ENCODE results near the gene DGCR2. TPM values are rescaled to one million over a fixed set of nuclear protein-coding genes. Genes with fewer than 3 reads are reported as not detected.

The DGCR2 gene
- total and polyA plus RNA-seq, 10 of the 15 experiments (the other 5 are each of a cell fraction or from before 2014, with no cell fraction given), result 0.19 to 28.4 (median 16.0) TPM

DNA sequence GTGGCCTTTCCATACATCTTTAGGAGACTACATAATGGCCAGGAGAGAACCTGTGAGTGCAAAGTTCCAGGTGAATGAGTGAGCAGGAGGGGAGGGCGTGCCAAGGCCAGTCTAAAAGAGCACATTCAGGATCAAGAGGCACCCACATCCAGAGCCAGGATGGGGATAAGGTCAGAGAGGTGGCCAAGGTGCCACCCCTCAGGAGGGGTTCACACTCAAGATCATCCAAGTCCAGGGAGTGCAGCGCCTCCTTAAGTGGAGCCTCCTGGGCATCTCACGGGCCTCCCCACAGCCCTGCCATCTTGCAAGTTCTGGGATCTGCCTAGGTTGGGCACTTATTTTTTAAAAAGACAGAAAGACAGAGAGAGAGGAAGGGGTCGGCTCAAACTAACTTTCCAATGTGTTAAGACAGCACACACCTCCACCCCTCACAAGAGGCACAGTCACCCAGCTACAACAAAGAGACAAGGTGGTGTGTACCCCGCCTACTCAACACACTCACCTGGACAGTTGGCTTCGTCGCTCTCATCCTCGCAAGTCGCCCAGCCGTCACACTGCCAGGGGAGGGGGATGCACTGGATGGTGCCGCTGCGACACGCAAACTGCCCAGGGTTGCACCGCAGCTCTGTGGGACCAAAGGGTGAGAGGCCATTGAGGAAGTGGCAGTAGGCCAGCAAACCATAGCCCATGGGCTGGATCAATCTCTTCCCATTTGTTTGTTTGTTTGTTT, 33.2 kb downstream of the DGCR2 start:
- intact Hi-C loops (cut with micrococcal nuclease; ENCODE audit: unreplicated experiment), result no loop called here
- Histone ChIP-seq H3K4me2 (ENCODE audit: control insufficient read depth, insufficient read depth) (no peak overlapping the region), H3K36me3 (ENCODE audit: control insufficient read depth in 2 of 2, insufficient read depth in 2 of 2, low read length in 1 of 2) (peaks cover 2% of the 10 kb centered on the region in 2 experiments; a peak in 3 of 4 replicates), H3K4me3 (no peak overlapping the region), H2AFZ (ENCODE audit: control insufficient read depth, low read depth, low read length) (no peak overlapping the region), H3K4me1 (ENCODE audit: control insufficient read depth, insufficient read depth, low read length) (peaks cover 10% of the 10 kb centered on the region), H3K79me2 (ENCODE audit: control insufficient read depth, insufficient read depth, low read length) (no peaks in the 10 kb centered on the region), H3K9me3 (replicated peaks; ENCODE audit: control insufficient read depth, insufficient read depth, low read length) (no peaks in the 10 kb centered on the region), H3K27me3 (replicated peaks in 1 of 2; ENCODE audit: control insufficient read depth in 2 of 2, insufficient read depth in 2 of 2, low read length in 1 of 2) (no peaks in the 10 kb centered on the region), H4K20me1 (ENCODE audit: control insufficient read depth, insufficient read depth) (peaks cover 2% of the 10 kb centered on the region; the same call in 1 of the 2 replicates), H3K27ac (ENCODE audit: control insufficient read depth, insufficient read depth) (no peak overlapping the region), H3K9ac (ENCODE audit: control insufficient read depth, insufficient read depth, low read length) (no peak overlapping the region)
- ChIA-PET SMC1A (ENCODE audit: uncharacterized antibody, unreplicated experiment) (interaction anchor here (0.7 to 1.4 kb wide), 2 partner anchors 9 to 20 kb away, joined by 3 read pairs; no protein-coding TSS in a partner anchor), RAD21 (ENCODE audit: unreplicated experiment) (interaction anchor here (0.6 kb wide), 1 partner anchor 29 kb away, joined by 5 read pairs; no protein-coding TSS in a partner anchor), CTCF (interaction anchor here (0.6 kb wide), 2 partner anchors 34 to 38 kb away, joined by 3 to 4 read pairs; no protein-coding TSS in a partner anchor), POLR2A (no interaction called here)
- 97% methylated on average over 14 of the region's 14 CpGs for WGBS (ENCODE audit: insufficient coverage, insufficient replicate concordance, low lambda C conversion rate, missing lambda C conversion rate)
- no TSS peak for BruUV-seq (replicated peaks)
- ATAC-seq (no peak), FAIRE-seq (no peak), DNase-seq (ENCODE audit: low read depth, low spot score) (no peak)
- in situ Hi-C loops (cut with MboI), result no loop called here
- TF ChIP-seq ZNF384 (IDR thresholded peaks at IDR 0.05; ENCODE audit: borderline replicate concordance, low read depth, low read length) (no peak), PAX8 (IDR thresholded peaks at IDR 0.05) (no peak), NR2F1 (conservative IDR thresholded peaks at IDR 0.05) (no peak), ATF7 (IDR thresholded peaks at IDR 0.05; ENCODE audit: low read depth) (no peak), RELA (IDR thresholded peaks at IDR 0.05; ENCODE audit: borderline replicate concordance, partially characterized antibody) (no peak), NFIC (IDR thresholded peaks at IDR 0.05; ENCODE audit: low read depth, low read length) (no peak), SREBF1 (IDR thresholded peaks at IDR 0.05; ENCODE audit: low read length) (no peak), KLF5 (IDR thresholded peaks at IDR 0.05; ENCODE audit: partially characterized antibody) (no peak), MEF2A (IDR thresholded peaks at IDR 0.05; ENCODE audit: insufficient read depth, low read depth, low read length) (no peak), IRF4 (IDR thresholded peaks at IDR 0.05; ENCODE audit: low read depth, low read length) (no peak), BRCA1 (IDR thresholded peaks at IDR 0.05; ENCODE audit: low read depth, low read length) (no peak), YY1 (IDR thresholded peaks at IDR 0.05; ENCODE audit: low read depth, low read length) (no peak), CREM (IDR thresholded peaks at IDR 0.05; ENCODE audit: low read depth) (no peak), RBBP5 (conservative IDR thresholded peaks at IDR 0.05) (no peak)
- TF ChIP-seq, protein P1, sequence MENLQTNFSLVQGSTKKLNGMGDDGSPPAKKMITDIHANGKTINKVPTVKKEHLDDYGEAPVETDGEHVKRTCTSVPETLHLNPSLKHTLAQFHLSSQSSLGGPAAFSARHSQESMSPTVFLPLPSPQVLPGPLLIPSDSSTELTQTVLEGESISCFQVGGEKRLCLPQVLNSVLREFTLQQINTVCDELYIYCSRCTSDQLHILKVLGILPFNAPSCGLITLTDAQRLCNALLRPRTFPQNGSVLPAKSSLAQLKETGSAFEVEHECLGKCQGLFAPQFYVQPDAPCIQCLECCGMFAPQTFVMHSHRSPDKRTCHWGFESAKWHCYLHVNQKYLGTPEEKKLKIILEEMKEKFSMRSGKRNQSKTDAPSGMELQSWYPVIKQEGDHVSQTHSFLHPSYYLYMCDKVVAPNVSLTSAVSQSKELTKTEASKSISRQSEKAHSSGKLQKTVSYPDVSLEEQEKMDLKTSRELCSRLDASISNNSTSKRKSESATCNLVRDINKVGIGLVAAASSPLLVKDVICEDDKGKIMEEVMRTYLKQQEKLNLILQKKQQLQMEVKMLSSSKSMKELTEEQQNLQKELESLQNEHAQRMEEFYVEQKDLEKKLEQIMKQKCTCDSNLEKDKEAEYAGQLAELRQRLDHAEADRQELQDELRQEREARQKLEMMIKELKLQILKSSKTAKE (IDR thresholded peaks at IDR 0.05; ENCODE audit: low read depth, poor library complexity, severe bottlenecking), result no peak
- TF ChIP-seq, protein P2, sequence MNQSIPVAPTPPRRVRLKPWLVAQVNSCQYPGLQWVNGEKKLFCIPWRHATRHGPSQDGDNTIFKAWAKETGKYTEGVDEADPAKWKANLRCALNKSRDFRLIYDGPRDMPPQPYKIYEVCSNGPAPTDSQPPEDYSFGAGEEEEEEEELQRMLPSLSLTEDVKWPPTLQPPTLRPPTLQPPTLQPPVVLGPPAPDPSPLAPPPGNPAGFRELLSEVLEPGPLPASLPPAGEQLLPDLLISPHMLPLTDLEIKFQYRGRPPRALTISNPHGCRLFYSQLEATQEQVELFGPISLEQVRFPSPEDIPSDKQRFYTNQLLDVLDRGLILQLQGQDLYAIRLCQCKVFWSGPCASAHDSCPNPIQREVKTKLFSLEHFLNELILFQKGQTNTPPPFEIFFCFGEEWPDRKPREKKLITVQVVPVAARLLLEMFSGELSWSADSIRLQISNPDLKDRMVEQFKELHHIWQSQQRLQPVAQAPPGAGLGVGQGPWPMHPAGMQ (IDR thresholded peaks at IDR 0.05; ENCODE audit: borderline replicate concordance), result no peak
- TF ChIP-seq, protein P3, sequence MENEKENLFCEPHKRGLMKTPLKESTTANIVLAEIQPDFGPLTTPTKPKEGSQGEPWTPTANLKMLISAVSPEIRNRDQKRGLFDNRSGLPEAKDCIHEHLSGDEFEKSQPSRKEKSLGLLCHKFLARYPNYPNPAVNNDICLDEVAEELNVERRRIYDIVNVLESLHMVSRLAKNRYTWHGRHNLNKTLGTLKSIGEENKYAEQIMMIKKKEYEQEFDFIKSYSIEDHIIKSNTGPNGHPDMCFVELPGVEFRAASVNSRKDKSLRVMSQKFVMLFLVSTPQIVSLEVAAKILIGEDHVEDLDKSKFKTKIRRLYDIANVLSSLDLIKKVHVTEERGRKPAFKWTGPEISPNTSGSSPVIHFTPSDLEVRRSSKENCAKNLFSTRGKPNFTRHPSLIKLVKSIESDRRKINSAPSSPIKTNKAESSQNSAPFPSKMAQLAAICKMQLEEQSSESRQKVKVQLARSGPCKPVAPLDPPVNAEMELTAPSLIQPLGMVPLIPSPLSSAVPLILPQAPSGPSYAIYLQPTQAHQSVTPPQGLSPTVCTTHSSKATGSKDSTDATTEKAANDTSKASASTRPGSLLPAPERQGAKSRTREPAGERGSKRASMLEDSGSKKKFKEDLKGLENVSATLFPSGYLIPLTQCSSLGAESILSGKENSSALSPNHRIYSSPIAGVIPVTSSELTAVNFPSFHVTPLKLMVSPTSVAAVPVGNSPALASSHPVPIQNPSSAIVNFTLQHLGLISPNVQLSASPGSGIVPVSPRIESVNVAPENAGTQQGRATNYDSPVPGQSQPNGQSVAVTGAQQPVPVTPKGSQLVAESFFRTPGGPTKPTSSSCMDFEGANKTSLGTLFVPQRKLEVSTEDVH (IDR thresholded peaks at IDR 0.05; ENCODE audit: low read depth, partially characterized antibody), result no peak
- TF ChIP-seq, protein P4, sequence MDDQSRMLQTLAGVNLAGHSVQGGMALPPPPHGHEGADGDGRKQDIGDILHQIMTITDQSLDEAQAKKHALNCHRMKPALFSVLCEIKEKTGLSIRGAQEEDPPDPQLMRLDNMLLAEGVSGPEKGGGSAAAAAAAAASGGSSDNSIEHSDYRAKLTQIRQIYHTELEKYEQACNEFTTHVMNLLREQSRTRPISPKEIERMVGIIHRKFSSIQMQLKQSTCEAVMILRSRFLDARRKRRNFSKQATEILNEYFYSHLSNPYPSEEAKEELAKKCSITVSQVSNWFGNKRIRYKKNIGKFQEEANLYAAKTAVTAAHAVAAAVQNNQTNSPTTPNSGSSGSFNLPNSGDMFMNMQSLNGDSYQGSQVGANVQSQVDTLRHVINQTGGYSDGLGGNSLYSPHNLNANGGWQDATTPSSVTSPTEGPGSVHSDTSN (IDR thresholded peaks at IDR 0.05; ENCODE audit: insufficient replicate concordance, low read depth, low read length), result no peak
